Loucy (cell line): ENCODE data around the gene KSR2.

ENCODE experiments used
- EZH2phosphoT487 ChIP-seq: fragments of 200-600 bp; IDR thresholded peaks from 2 replicates; pipeline ENCODE4 v1.6.1; 2018; ENCODE audit warnings: antibody characterized with exemption, mild to moderate bottlenecking, moderate library complexity, borderline replicate concordance
- TF ChIP-seq, protein P1 (sequence below): fragments of 200-600 bp; sonication (generic); conservative IDR thresholded peaks from 2 replicates; pipeline ENCODE4 v1.5.1; 2014; ENCODE audit warnings: mild to moderate bottlenecking, antibody characterized with exemption, low read length

DNA sequence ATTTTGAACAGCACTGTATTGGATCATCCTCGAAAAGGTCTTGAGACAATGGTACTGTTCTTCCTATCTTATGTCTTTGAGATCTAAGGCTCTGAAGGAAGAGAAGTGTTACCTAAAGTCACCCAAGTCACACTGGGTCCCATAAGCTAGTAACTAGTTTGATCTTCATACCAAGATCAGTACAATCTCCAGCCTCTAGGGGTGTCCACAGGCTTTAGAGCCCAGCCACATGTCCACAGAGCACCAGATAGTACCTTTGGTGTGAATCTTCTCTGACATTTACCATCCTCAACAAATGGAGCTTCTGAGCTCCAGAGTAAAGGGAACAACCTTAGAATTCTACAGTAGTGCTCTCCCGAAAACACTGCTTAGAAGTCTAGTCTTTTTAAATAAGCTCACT lies 78.7 kb downstream of the KSR2 start:
- TF ChIP-seq, protein P1, sequence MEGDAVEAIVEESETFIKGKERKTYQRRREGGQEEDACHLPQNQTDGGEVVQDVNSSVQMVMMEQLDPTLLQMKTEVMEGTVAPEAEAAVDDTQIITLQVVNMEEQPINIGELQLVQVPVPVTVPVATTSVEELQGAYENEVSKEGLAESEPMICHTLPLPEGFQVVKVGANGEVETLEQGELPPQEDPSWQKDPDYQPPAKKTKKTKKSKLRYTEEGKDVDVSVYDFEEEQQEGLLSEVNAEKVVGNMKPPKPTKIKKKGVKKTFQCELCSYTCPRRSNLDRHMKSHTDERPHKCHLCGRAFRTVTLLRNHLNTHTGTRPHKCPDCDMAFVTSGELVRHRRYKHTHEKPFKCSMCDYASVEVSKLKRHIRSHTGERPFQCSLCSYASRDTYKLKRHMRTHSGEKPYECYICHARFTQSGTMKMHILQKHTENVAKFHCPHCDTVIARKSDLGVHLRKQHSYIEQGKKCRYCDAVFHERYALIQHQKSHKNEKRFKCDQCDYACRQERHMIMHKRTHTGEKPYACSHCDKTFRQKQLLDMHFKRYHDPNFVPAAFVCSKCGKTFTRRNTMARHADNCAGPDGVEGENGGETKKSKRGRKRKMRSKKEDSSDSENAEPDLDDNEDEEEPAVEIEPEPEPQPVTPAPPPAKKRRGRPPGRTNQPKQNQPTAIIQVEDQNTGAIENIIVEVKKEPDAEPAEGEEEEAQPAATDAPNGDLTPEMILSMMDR = no peak; the same call in 1 of the 2 replicates
- no peak for TF ChIP-seq EZH2phosphoT487
